Midbrain (tissue), 1 donor: ENCODE data around the gene TMEM51.

Experiments used
- DNase-seq: peaks from one replicate; lab custom pipeline; 2025; lab: John Stamatoyannopoulos, UW

Gene TMEM51, protein sequence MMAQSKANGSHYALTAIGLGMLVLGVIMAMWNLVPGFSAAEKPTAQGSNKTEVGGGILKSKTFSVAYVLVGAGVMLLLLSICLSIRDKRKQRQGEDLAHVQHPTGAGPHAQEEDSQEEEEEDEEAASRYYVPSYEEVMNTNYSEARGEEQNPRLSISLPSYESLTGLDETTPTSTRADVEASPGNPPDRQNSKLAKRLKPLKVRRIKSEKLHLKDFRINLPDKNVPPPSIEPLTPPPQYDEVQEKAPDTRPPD

DNA sequence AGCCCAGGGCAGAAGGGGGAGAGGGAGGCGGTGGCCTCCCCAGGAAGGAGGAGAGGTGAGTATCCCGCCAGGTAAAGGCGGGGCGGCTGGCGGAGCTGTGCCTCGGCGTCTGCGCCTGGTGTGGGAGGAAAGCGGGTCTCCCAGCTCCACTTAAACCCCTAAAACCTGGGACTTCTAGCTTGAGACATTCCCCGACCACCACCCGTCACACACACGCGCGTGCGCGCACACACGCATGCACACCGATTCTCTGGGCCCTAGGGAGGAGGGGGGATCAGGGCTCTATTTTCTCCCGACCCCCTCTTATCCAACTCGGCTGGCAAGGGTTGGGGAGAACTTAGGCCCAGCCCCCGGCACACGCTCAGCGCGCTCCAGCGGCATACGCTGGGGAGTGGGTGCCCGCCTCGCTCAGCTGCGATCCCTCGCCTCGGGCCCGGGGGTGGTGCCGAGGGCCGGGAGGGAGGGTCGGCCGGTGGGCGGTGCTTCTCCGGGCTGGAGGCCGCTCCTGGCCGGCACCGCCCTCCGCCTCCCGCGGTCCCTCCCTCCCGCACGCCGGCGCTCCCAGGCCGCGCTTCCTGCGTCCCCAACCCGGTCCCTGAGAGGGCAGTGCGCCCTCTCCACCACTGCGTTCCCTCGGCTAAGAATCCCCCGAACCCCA is at the start of gene TMEM51:
Gene TMEM51 (plus strand): TSS at position 564 of the 658 bp plus-strand sequence. CDS start 61,341 bp downstream, outside the sequence.
- DNase-seq, result no peak

DNA sequence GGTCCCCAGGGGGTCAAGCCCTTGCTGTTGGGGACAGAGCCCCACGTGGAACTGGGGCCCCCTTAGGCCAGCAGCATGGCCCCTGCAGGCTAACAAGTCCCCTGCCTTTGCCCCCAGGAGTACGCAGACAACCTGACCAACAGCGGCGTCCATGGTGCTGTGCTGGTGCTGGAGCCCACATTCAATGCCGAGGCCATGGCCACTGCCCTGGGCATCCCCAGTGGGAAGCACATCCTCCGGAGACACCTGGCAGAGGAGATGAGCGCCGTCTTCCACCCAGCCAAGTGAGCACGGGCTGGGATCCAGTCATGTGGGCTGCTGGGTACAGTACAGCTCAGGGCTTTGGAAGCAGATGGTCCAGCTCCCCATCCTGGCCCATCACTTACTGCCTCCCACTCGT is 49.6 kb upstream of the TMEM51 start:
- DNase-seq, result no peak

DNA sequence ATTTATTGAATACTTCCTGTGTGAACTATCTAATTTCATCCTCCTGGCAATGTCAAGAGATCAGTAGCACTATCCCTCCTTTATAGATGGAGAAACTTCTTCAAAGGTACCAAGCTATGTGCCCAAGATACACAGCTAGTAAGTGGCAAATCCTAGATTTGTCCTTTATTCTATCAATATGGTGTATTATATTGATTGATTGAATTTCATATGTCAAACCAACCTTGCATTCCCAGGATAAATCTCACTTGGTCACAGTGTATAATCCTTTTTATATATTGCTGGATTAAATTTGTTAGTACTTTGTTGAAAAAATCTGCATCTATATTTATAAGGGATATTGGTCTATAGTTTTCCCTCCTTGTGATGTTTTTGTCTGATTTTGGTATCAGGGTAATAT is 48.8 kb upstream of the TMEM51 start:
- DNase-seq, result no peak

DNA sequence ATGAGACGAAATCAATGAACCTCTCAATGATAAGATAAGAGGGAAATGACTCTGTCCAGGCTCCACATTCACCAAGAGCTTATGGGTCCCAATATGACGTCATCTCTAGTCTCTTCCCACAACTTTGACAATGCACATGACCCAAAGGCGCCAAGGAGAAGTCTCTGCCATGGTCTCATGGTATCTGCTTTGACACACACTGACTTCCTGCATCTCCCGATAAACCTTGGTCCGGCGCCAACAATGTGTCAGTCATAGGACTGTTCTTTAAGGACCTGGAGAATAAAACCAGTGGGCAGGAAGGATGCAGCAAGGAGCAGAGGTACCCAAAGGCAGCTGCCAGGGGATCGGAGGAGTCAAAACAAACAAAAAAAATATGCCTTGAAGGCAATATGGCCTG is 46.9 kb upstream of the TMEM51 start:
- no peak for DNase-seq

DNA sequence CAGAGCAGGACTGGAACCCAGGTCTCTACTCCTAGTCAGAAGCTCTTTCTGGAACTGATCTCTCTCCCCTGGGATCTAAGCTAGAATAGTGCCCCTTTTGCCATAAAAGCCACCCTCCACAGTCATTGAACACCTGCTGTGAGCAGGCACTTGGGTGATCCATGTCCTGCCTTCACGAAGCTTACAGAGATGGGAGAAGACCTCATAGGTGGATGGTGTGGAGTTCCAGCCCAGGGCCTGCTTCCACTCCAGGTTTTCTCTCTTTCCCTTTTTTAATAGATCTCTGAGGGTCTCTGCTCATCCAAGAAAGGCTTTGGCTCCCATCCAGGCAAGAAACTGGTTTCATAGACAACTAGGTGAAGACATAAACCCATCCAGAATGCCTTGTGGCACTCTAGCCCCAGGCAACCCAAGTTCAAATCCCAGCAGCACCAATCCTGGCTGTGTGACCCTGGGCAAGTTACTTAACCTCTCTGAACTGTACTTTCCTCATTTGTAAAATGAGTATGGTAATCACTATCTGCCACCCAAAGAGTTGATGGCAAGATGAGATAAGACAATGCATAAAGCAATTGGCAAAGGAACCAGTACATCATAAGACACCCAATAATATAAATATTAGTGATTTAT is 46.4 kb upstream of the TMEM51 start:
- no peak for DNase-seq

DNA sequence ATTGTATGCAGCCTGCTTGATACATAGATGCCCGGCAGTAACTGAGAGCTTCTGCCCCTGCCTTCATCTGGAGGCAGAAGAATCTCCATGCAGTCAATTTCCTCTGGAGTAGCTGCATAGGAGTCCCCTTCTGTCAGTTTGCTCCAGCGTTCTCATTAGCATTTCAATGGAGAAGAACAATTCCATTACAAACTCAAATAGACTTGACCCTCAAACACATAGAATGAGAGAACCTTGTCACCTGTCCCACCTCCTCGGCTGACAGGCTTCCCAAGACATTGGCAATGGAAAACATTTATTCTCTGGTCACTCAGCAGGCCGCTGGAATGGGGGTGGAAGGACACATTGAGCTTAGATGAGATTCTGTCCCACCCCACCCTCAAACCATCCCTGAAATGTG is 45.6 kb upstream of the TMEM51 start:
- DNase-seq, result no peak

DNA sequence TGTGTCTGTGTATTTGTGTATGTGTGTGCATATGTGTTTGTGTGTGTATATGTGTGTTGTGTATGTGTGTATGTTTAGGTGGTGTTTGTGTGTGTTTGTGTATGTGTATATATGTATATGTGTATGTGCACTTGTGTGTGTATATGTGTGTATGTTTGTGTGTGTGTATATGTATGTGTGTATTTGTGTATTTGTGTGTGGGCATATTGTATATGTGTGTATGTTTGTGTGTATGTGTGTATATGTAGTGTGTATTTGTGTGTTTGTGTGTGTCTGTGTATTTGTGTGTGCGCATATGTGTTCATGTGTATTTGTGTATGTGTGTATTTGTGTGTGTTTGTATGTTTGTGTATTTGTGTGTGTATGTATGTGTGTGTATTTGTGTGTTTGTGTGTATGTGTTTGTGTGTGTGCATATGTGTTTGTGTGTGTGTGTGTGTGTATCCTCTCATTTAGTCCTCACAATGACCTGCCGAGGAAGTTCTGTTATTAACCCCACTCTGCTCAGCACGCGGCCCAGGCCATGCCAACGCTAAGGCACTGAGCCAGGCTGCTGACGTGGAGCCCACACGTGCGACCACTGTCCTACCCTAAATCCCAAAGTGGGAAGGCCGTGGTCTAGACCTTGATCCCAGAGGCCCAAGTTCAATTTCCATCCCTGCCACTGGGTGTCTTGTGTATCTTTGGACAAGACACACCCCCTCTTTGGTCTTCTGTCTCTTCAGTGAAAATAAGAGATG is 43.2 kb upstream of the TMEM51 start:
- no peak for DNase-seq

DNA sequence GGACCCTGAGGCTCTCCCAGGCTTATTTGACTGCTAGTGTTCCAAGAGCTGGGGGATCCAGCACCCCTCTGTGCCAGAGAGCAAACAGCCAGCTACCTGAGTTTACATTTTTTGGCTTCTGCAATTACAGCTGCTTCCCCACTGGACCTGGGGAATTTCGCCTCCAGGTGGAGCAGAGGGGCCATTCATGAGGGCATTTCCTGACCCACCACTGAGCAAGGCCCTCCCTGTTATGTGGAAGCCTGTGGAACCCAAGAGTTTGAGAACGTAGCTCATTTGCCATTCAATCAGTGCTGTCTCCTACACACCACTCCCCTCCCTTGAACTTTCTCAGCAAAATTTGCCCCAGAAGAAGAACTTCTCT is 42.7 kb upstream of the TMEM51 start:
- no peak for DNase-seq

DNA sequence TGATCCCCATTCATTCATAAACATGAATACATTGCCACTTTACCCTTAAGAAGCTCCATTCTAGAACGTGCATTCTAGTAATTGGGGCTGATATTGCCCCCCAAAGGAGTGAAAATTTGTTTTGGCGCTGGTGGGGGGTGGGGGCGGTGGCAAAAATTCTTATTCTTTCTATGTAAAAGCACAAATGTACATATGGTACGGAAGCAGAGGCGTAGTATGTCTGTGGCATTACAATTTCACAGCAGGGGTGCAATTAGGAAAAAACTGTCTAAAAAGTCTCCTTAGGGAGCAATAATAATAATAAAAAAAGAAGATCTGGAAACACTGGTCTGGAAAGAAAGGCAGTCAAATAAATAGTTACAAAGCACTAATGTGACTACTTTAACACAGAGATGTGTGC is 40.4 kb upstream of the TMEM51 start:
- DNase-seq, result no peak

DNA sequence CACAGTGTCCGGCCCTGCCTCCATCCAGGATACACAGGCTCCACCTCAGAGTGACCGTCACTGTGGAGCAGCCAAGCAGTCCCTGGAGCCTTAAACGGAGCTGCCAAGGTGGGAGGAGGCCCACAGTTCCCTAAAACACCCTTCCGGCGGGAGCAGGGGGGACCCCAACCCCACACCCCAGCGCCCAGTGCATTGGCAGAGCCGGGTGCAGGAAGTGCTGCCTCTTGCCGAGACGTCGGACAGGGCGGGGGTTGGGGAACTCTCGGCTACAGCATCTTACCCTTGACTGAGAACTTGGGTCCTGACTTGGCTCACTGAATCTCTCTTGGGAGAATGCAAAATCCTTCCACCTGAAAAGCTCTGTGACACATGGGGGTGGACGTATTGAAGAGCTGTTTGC is 38.7 kb upstream of the TMEM51 start:
- no peak for DNase-seq

DNA sequence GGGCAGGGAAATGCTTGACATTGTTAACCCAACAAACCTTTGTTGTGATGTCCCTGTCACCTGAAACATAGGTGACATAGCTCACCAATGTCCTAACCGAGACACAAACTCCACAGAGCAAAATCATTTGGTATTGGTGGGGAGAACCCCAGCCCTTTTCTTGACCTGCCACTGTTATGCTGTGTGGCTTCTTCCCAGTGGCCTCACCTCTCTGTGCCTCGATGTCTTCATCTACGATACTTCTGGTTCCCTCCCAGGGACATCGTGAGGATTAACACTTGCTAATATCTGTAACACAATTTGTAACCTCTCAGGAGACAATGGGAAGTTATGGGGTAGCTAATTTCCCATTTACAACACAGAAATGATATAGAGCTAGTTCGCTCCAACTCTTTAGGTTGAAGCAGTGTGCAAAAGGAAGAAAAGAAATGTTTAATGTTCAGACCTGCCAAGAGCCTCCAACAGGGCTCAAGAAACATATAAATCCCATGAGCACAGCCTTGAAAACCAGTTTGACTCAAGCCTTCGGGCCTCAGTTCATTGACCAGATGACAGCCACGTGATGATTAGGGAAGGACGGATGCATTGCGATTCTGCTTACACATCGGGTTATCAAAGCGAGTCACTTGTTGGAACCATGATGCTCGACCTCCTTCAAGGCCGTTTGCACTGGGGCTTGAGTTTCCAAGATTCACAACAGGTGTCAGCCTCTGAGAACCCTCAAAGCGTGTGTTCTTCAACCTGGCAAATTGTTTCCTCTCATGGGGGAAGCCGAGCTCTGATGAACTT is 37.8 kb upstream of the TMEM51 start:
- no peak for DNase-seq

DNA sequence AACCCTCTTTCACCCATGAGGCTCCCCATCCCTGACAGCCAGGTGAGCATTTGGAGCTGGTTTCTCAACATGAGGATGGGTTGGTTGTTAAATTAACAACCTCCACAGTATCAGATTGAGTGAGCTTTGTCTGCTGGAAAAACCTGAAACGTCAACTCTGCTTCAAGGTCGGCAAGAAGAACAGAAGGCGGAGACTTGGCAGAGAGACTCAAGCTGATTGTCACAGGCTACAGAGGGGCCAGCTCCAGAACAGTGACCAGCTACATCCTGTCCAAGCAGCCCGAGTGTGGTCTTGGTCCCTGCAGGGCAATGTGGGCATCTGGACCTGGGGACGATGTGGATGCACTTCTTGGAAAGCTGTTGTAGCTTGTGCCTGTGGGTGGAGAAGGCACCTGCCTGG is 36.6 kb upstream of the TMEM51 start:
- no peak for DNase-seq

DNA sequence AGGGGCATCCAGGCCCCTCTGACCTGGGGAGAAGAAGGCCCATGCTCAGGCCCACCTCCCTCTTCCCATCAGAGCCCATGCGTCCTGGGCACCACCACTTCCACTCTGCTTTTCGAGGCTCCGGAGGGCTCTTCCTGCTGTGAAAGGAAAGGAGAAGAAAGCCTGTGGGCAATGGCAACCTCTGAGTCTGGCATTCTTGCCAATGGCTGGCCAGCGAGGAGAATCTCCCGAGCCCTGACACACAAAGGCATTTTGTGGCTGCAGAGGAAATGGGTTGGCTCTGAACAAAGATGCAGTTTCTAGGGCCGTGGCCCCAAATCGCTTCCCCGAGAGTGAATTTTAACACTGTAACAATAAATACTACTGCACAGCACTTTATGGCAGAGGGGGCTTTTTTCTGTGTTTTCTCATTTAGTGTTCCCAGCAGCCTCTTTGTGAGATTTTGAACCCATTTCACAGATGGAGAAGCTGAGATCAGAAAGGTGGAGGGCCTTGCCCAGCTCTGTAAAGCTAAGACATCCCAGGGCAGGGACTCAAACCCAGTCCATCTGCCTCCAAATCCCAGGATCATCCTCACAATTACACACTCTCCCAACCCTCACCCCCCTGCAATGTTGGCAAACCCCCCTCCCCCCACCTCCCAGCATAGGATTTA is 35.7 kb upstream of the TMEM51 start:
- no peak for DNase-seq

DNA sequence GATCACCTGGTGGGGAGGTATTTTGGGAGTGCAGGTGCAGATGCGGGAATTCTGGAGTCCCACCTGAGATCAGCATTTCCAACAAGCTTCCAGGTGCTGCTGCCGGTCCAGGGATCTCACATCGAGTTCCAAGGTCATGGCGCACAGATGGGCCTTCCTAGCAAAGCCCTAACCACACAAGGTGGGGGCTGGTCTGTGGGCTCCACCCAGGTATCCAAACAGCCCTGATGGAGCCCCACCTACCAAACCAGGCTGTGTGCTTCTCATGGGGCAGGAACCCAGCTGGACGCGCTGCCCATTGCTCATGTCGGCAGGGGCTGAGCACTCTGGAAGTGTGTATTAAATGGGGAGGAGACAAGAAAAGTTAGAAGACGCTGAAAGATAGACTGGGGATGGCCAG is 35.0 kb upstream of the TMEM51 start:
- no peak for DNase-seq

DNA sequence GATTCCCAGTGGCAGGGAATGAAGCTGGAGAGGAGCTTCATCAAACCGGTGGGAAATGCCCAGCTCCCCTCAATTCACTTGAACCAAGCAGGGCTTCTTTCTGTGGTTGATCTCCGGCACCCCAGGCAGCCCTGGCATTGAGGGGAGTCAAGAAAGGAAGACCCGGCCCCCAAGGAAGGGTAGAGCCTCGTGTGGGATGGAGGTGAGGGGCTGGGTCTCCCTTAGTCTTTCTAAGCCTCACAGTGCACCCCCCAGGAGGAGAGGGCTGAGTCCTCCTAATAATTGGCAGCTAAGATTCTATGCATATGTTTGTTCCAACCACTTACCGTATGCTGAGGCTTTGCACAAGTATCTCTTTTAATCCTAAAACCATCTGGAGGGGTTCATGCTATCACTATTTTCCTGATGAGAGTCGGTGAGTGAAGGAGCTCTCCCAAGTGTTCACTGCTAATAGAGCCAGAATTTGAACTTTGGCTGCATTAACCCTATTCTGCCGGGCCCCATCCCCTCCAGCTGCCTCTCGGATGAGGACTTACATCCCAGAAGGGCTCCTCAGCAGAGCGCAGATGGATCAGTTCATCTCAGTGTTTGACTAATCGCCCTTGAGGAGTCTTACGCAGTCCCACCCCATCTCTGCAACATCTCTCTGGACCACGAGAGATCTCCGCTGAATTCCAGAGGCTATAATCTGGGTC is 33.1 kb upstream of the TMEM51 start:
- DNase-seq, result no peak

DNA sequence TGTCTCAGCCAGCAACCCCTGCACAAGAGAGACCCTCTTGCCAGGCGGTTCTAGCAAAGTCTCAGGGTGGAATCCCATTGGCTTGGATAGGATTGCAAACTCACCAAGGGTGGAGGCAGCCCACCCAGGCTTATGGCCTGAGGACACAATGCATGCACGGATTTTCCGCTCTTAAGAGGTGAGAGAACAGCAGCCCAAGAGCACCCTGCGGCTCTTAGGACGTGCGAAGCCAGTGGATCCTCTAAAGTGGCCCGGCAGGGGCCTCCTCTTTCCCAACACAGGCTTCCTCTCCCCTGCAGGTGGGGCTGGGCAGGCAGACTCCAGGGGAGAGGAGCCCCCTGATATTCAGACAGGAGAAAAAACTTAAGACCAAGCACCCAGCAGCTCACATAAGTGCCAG is 31.2 kb upstream of the TMEM51 start:
- DNase-seq, result no peak

DNA sequence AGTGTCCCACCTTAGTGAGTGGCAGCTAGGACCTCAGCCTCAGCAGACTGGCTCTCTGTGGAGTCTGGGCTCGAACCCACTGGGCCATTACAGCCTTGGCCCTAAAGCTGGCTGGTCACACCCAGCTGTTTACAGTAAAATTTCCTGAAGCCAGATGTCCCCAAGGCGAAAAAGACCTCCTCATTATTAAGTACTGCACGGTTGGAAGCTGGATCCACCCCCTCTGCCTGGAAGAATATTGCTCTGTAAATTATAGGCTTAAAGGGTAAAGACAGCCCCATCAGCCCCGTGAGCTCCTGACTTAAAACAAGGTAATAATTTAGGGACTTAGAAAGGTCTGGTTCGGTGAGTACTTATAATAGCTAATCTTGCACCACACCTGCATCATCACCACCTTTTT is 30.3 kb upstream of the TMEM51 start:
- DNase-seq, result no peak

DNA sequence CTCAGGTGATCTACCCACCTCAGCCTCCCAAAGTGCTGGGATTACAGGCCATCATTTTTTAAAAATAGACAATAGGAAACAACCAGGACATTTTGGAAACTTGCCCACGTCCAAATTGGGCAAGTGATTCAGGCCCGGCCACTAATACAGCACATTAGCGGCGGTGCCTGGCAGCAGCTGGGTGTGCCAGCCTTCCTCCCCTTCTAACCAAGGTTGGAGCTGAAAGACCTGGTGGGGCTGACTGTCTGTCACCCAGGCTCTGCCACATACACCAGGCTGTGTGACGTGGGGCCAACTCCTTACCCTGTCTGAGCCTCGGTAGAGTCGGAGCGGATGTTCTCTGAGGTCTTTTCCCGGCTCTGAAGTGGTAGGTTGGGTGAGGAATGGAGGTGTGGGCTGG is 29.6 kb upstream of the TMEM51 start:
- no peak for DNase-seq

DNA sequence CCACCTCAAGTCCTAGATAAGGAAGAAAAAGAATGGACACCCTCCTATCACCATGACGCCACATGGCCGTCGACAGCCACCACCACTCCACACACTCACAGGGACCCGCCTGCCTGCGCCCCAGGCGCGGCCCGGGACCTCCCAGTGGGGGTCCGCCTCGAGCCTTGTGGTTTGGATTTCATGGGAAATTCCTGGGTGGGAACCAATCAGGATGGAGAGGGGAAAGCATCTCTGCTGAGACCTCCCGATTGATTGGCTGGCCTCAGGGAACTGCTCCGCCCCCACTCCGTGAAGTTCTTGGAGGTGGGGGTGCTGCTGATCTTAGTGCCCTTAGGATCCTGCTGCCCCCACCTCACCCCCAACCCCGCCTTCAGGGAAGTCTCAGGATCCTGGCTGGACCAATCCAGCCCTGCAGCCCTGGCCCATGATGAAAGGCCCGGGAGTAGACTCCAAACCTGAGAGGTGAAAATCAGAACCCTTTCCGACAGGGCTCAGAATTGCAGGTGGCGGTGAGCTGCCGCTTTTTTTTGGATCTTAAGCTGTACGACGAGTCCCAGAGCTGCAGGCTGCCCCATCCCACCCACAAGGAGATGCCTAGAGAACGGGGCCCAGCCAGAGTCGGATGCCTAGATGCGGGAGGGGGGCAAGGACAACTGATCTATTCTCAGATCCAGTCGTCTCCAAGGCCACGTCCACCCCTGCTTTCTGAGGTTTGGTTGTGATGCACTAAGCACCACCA is 29.0 kb upstream of the TMEM51 start:
- no peak for DNase-seq

DNA sequence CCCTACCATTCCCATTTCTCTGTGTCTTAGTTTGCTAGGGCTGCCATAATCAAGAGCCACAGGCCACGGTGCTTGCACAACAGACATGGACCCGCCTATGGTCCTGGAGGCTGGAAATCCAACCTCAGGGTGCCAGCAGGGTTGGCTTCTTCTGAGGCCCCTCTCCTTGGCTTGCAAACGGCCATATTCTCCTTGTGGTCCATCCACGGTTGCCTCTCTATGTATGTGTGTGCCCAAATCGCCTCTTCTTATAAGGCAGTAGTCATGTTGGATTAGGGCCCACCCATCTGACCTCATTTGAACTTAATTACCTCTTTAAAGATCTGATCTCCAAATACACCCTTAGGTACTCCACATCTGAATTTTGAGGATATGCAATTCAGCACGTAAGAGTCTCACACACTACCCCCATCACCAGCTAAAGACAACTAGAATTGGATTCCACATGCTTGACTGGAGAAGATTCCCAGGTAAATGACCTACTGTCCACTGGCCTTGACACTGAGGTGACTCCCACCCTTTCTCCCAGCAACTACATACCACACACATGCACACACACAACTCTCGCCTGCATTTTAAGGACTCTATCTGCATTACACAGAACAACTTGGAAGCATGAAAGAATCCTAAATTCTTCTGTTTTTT is 28.3 kb upstream of the TMEM51 start:
- DNase-seq, result no peak
